Measurements from ENCODE around the gene TMEM107. TPM values are rescaled to one million over a fixed set of nuclear protein-coding genes. Genes with fewer than 3 reads are reported as not detected.

The TMEM107 gene
- total RNA-seq, 2 donors from 2014 or later, result 13.2 to 17.0 TPM

DNA sequence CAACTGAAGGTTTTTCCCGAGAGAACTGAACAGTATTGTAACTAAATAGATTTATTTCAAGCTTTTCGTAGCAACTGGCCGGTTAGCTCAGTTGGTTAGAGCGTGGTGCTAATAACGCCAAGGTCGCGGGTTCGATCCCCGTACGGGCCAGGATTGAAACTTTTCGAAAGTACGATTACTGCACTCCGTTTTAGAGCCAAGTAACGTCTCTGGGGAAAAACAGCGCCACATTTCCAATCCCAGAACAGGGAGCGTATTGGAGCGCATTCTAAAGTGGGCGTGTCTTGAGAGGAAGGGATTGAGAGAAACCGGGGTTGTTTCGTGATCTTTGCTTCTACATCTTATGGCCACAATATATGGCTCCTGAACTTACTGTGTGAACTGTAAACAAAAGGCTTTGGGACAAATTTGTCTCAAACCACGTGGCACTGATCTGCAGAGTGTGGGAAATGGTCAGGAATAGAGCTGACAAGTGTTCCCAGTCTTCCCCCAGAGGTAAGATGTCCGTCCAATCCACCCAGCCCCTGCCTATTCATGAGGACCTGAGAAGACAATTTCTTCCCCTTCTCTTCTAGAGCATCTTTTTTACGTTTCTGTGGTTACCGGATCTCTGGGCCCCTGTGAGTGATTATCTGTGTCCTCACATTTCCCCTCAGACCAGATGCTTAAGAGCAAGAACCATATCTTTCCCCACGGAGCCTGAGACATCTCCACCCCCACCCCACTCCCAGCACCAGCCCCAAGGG lies 11.5 kb upstream of the TMEM107 start:
- intact Hi-C loops (cut with DNase I), result loop anchor here (2.0 kb wide), 2 partner anchors 35 to 67 kb away; no protein-coding TSS in a partner anchor
- Histone ChIP-seq H3K4me1 (no peaks in the 10 kb centered on the region), H3K27me3 (no peaks in the 10 kb centered on the region), H3K36me3 (no peaks in the 10 kb centered on the region), H3K9me3 (no peaks in the 10 kb centered on the region), H3K4me3 (peak overlapping the region; percentile 75), H3K27ac (peak overlapping the region; percentile 96), H3K9ac (ENCODE audit: low read depth in 2 of 2, low read length in 2 of 2) (peak overlapping the region; percentile 93 to 94)
- TF ChIP-seq, protein P1, sequence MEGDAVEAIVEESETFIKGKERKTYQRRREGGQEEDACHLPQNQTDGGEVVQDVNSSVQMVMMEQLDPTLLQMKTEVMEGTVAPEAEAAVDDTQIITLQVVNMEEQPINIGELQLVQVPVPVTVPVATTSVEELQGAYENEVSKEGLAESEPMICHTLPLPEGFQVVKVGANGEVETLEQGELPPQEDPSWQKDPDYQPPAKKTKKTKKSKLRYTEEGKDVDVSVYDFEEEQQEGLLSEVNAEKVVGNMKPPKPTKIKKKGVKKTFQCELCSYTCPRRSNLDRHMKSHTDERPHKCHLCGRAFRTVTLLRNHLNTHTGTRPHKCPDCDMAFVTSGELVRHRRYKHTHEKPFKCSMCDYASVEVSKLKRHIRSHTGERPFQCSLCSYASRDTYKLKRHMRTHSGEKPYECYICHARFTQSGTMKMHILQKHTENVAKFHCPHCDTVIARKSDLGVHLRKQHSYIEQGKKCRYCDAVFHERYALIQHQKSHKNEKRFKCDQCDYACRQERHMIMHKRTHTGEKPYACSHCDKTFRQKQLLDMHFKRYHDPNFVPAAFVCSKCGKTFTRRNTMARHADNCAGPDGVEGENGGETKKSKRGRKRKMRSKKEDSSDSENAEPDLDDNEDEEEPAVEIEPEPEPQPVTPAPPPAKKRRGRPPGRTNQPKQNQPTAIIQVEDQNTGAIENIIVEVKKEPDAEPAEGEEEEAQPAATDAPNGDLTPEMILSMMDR (IDR thresholded peaks at IDR 0.05), result no peak
- DNase-seq, result peak; percentile 96

DNA sequence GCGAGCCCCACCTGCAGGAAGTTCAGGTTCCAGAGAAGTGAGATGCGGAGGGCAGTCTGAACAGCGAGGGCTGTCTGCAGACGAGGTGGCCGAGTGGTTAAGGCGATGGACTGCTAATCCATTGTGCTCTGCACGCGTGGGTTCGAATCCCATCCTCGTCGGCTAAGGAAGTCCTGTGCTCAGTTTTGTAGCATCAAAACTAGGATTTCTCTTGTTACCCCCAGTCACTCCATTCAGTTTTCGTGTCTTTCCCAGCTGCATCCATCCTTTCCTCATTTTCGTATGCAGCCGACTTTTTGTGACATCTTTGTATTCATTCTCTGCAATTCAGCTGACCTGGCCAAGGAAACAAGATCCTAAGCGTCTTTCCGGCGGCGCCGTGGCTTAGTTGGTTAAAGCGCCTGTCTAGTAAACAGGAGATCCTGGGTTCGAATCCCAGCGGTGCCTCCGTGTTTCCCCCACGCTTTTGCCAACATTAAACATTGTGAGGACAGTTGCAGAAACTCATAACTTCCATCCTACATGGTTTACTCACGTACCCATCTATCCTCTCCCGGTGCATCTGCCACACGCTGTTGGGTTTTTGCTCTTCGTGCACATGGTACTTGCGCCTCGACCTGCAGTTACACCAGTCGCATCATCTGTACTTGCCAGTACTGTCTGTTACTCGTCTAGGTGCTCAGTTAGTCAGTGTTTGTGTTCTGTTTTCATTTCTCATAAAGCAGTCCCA lies 10.8 kb upstream of the TMEM107 start:
- Histone ChIP-seq H3K9ac (ENCODE audit: low read depth in 2 of 2, low read length in 2 of 2) (peak overlapping the region; percentile 72 to 94), H3K36me3 (no peaks in the 10 kb centered on the region), H3K27ac (peak overlapping the region; percentile 96), H3K27me3 (no peaks in the 10 kb centered on the region), H3K9me3 (no peaks in the 10 kb centered on the region), H3K4me3 (peak overlapping the region; percentile 75), H3K4me1 (no peaks in the 10 kb centered on the region)
- TF ChIP-seq, protein P1 (IDR thresholded peaks at IDR 0.05), result no peak
- peak; percentile 94 for DNase-seq
- intact Hi-C loops (cut with DNase I), result loop anchor here (2.0 kb wide), 2 partner anchors 36 to 66 kb away; no protein-coding TSS in a partner anchor

DNA sequence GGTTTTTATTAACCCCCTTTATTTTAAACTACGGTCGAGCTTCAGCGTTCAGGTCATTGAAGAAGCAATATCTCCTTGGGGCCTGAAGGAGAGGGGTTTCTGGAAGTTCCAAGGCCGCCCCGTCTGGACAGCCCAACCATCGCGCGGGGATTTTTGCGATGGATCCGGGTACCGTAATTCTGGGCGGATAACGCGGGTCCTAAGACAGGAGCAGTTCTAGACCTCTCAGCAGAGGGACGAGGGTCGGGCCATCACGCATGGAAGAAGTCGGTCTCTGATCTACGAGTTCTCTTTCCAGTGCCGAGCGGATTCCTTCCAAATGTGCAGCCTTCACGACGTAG lies 10.2 kb upstream of the TMEM107 start:
- Histone ChIP-seq H3K4me1 (no peaks in the 10 kb centered on the region), H3K9ac (ENCODE audit: low read depth in 2 of 2, low read length in 2 of 2) (peak overlapping the region; percentile 72 to 94), H3K27me3 (no peaks in the 10 kb centered on the region), H3K27ac (peak overlapping the region; percentile 96), H3K36me3 (no peaks in the 10 kb centered on the region), H3K9me3 (no peaks in the 10 kb centered on the region), H3K4me3 (peak overlapping the region; percentile 75)
- no peak for DNase-seq
- intact Hi-C loops (cut with DNase I), result loop anchor here (2.0 kb wide), 2 partner anchors 36 to 66 kb away; no protein-coding TSS in a partner anchor
- TF ChIP-seq, protein P1 (IDR thresholded peaks at IDR 0.05), result no peak

DNA sequence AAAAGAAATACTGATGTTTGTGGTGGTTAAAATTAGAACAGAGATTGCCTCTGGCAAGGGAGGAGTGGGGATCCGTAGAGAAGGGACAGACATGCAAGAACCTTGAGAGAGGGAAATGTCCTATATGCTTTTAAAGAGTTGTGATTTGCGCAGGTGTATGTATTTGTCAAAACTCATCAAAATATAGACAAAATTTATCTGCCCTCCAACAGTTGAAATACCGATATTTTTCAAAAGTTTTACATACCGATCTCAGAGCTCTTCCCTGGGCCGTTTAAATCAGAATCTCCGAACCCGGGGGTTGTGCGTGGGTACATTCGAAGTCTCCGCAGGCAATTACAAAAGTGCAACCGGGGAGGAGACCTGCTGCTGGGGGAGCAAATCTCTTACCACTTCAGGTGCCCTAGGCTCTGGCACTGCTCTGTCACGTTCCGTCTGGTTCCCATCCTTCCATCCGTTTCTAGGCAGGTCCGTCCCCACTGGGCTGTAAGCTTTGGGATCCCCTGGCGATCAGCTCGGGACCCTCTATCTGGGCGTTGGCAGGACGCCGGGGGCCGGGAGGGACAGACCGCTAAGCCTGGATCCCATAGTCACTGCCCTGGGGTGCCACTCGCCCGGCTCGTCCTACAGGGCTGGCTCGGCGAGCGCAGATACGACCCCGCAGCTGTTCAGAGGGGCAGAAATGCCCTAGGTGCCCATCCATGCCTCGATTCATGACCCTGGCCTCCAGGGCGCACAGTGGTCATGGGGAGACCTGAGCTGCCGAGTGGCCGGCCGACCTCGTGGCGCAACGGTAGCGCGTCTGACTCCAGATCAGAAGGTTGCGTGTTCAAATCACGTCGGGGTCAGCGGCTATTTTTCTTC lies 9.6 kb upstream of the TMEM107 start:
- intact Hi-C loops (cut with DNase I), result loop anchor here (2.0 kb wide), 2 partner anchors 37 to 65 kb away; no protein-coding TSS in a partner anchor

More for the DNA sequence above, 9.6 kb upstream of the TMEM107 start:
- H3K9me3 ChIP-seq, result no peaks in the 10 kb centered on the region
- H3K4me3 ChIP-seq, result peak overlapping the region; percentile 75
- peak; percentile 94 for DNase-seq
- TF ChIP-seq, protein P1 (IDR thresholded peaks at IDR 0.05), result no peak
- H3K27me3 ChIP-seq, result no peaks in the 10 kb centered on the region
- H3K4me1 ChIP-seq, result no peaks in the 10 kb centered on the region
- H3K27ac ChIP-seq, result peak overlapping the region; percentile 96
- no peaks in the 10 kb centered on the region for H3K36me3 ChIP-seq
- peak overlapping the region; percentile 72 to 94 for H3K9ac ChIP-seq (ENCODE audit: low read depth in 2 of 2, low read length in 2 of 2)

Data from colonic mucosa (tissue), 4 donors.